Right atrium auricular region (tissue), 2 donors: ENCODE measurements around the gene SSBP2. TPM values are rescaled to one million over a fixed set of nuclear protein-coding genes. Genes with fewer than 3 reads are reported as not detected.

Experiments used
- DNase-seq: peaks from one replicate; pipeline ENCODE4 v3.0.0-alpha.2; 2019; ENCODE audit warnings: low spot score
- H3K27ac ChIP-seq, 2 donors: fragments of 200-600 bp; sonication (generic); 1 replicate in 1 of 2; 2 replicates in 1 of 2; pipeline ENCODE4 v1.5.1; 2016 to 2019
- H3K27me3 ChIP-seq, 2 donors: fragments of 200-600 bp; sonication (generic); one replicate each; pipeline versions ENCODE4 v1.5.1 to v1.6.0; 2017 to 2019
- H3K36me3 ChIP-seq: fragments of 200-600 bp; sonication (generic); one replicate; pipeline ENCODE4 v1.5.1; 2016
- H3K4me1 ChIP-seq, 2 donors: fragments of 200-600 bp; sonication (generic); one replicate each; pipeline versions ENCODE4 v1.5.1 to v1.6.0; 2017 to 2019
- H3K4me3 ChIP-seq, 2 donors: fragments of 200-600 bp; sonication (generic); 1 replicate in 1 of 2; 2 replicates in 1 of 2; pipeline ENCODE4 v1.5.1; 2017 to 2019; ENCODE audit warnings: mild to moderate bottlenecking in 1 of 2, moderate library complexity in 1 of 2
- H3K9me3 ChIP-seq, 2 donors: fragments of 200-600 bp; sonication (generic); one replicate each; pipeline ENCODE4 v1.5.1; 2019
- total RNA-seq, 2 donors: library from RNA; depleted of rRNA; stranded (reverse); fragments of >200 nt; gene quantifications; one replicate each; pipeline ENCODE4 v1.1.0, GENCODE V29; 2016
- TF ChIP-seq, protein P1 (sequence below), 2 donors: fragments of 200-600 bp; sonication (generic); IDR thresholded peaks; one replicate each; pipeline ENCODE4 v1.5.1; 2019; ENCODE audit warnings: antibody characterized with exemption in 2 of 2

Gene SSBP2
- total RNA-seq, 2 donors from 2014 or later = 29.3 to 55.1 TPM

DNA sequence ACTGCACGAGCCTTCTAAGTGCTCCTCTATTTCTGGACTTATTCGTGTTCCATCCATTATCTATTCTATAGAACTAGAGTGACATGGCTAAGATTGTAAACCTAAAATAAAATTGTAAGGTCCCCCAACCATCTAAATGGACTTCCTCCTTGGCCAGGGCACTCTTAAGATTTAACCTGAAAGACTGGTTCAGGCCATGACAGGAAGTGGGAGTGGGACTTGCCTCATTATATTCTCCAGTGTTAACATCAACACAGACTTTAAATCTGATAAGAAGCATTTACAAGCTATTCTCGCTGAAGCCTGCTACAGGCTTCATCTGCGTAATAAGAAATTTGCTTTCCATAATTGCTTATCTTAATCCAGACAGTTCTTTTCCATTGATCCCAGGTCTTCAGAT lies 117.0 kb downstream of the SSBP2 start:
- Histone ChIP-seq H3K27me3 (no peaks in the 10 kb centered on the region), H3K9me3 (no peaks in the 10 kb centered on the region), H3K4me3 (no peak overlapping the region), H3K36me3 (no peaks in the 10 kb centered on the region), H3K4me1 (no peaks in the 10 kb centered on the region), H3K27ac (no peak overlapping the region)
- no peak for DNase-seq
- TF ChIP-seq, protein P1, sequence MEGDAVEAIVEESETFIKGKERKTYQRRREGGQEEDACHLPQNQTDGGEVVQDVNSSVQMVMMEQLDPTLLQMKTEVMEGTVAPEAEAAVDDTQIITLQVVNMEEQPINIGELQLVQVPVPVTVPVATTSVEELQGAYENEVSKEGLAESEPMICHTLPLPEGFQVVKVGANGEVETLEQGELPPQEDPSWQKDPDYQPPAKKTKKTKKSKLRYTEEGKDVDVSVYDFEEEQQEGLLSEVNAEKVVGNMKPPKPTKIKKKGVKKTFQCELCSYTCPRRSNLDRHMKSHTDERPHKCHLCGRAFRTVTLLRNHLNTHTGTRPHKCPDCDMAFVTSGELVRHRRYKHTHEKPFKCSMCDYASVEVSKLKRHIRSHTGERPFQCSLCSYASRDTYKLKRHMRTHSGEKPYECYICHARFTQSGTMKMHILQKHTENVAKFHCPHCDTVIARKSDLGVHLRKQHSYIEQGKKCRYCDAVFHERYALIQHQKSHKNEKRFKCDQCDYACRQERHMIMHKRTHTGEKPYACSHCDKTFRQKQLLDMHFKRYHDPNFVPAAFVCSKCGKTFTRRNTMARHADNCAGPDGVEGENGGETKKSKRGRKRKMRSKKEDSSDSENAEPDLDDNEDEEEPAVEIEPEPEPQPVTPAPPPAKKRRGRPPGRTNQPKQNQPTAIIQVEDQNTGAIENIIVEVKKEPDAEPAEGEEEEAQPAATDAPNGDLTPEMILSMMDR (IDR thresholded peaks at IDR 0.05) = no peak

DNA sequence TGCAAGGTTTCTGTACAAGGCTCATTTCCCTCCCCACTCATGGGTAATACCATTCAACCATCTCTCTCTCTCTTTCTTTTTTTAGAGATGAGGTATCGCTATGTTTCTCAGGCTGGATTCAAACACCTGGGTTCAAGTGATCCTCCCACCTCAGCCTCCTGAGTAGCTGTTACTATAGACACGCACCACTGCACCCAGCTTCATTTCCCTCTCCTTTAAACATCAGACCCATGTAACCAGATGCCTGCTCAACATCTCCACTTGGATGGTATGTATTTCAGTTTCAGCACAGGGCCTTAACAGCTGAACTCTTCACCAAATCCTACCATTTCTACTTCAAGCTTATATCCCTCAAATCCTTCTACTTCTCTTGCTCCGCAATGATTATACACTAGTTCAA lies 117.4 kb downstream of the SSBP2 start:
- no peaks in the 10 kb centered on the region for H3K9me3 ChIP-seq
- H3K27ac ChIP-seq = no peak overlapping the region
- no peaks in the 10 kb centered on the region for H3K36me3 ChIP-seq
- H3K4me1 ChIP-seq = no peaks in the 10 kb centered on the region
- no peak for DNase-seq
- no peak overlapping the region for H3K4me3 ChIP-seq
- TF ChIP-seq, protein P1 (IDR thresholded peaks at IDR 0.05) = no peak
- H3K27me3 ChIP-seq = no peaks in the 10 kb centered on the region

DNA sequence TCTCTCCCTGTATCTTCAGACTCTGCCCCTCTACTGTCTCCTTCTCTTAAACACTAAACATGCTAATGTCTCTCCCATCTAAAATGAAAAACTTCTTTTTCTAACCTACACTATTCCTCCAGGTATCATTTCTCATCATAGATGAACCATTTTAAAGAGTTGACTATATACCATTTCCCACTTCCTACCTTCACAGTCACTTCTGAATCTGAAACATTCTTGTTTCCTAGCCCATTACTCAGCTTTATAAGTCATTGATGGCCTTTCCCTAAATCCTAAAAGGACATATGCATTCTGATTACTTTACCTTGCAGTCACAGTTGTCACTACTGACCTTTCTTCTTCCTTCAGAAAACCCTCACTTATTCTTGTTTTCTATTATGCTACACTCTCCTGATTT lies 118.2 kb downstream of the SSBP2 start:
- no peaks in the 10 kb centered on the region for H3K27me3 ChIP-seq
- H3K27ac ChIP-seq = no peak overlapping the region
- TF ChIP-seq, protein P1 (IDR thresholded peaks at IDR 0.05) = no peak
- H3K4me3 ChIP-seq = no peak overlapping the region
- no peaks in the 10 kb centered on the region for H3K36me3 ChIP-seq
- H3K4me1 ChIP-seq = no peaks in the 10 kb centered on the region
- H3K9me3 ChIP-seq = no peaks in the 10 kb centered on the region
- DNase-seq = no peak

DNA sequence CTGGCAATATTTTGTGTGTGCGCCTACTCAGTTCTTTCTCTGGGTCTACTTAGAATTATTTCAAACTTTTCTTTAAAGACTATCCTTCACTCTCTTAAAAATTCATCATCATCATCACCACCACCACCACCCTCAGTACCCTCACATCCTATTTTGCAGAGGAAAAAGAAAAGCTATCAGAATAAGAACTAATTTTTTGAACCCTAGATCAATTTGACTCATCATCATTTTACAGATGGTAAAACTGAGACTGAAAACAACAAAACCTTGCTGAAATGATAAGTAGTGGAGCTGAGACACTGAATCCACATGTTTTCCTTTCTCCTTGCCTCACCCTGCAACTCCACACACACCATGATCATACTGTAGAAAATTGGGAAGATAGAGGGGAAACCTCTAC lies 119.3 kb downstream of the SSBP2 start:
- H3K4me3 ChIP-seq = no peak overlapping the region
- H3K36me3 ChIP-seq = no peaks in the 10 kb centered on the region
- TF ChIP-seq, protein P1 (IDR thresholded peaks at IDR 0.05) = no peak
- H3K27ac ChIP-seq = no peak overlapping the region
- H3K9me3 ChIP-seq = no peaks in the 10 kb centered on the region
- no peaks in the 10 kb centered on the region for H3K27me3 ChIP-seq
- no peak for DNase-seq
- no peaks in the 10 kb centered on the region for H3K4me1 ChIP-seq

DNA sequence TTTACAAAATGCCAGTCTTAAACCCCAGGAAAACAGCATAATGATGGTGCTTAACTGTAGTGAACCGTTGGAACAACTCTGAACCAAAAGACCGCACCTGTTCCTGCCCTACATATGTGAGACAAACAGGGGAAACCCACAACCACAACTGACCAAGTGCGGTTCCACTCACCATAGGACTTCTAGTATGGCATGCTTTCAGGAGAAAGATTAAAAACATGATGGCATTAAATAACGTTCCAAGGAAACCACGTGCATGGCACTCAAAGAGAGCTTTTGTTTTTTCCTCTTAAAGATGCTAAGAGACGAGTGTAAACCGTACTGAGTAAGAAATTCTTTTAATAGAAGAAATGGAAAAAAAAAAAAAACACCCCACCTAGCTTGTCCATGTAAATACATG lies 119.8 kb downstream of the SSBP2 start:
- no peaks in the 10 kb centered on the region for H3K4me1 ChIP-seq
- TF ChIP-seq, protein P1 (IDR thresholded peaks at IDR 0.05) = no peak
- H3K4me3 ChIP-seq = no peak overlapping the region
- no peaks in the 10 kb centered on the region for H3K36me3 ChIP-seq
- H3K9me3 ChIP-seq = no peaks in the 10 kb centered on the region
- H3K27me3 ChIP-seq = no peaks in the 10 kb centered on the region
- no peak overlapping the region for H3K27ac ChIP-seq
- no peak for DNase-seq

DNA sequence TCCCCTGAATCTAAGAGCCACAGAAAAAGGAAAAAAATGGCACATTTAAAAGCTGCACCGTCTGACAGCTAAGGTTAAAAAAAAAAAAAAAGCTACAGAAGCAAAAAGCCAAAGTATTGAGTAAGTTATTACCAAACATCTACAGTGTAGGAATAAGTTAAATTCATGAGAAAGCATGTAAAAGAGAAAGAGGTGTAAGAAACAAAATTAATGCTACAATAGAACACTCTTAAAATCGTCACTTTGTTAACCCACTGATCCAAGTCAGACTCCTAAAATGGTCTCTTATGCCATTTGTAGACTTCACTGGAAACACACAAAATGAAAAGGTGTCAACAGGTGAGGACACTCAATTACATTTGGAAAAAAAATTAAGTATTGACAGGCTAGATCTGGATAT lies 120.2 kb downstream of the SSBP2 start:
- Histone ChIP-seq H3K36me3 (no peaks in the 10 kb centered on the region), H3K27me3 (no peaks in the 10 kb centered on the region), H3K27ac (no peak overlapping the region), H3K4me1 (no peaks in the 10 kb centered on the region), H3K4me3 (no peak overlapping the region), H3K9me3 (no peaks in the 10 kb centered on the region)
- DNase-seq = no peak
- TF ChIP-seq, protein P1 (IDR thresholded peaks at IDR 0.05) = no peak
